Fibroblast of villous mesenchyme (primary cell): ENCODE results near the gene FAM168B. TPM values are rescaled to one million over a fixed set of nuclear protein-coding genes. Genes with fewer than 3 reads are reported as not detected.

Experiments
- DNase-seq: peaks from one replicate; pipeline ENCODE4 v3.0.0-alpha.2; 2010; ENCODE audit warnings: low read depth
- H3K4me3 ChIP-seq: 2 replicates; pipeline ENCODE4 v1.5.1; 2011; ENCODE audit warnings: low read depth, mild to moderate bottlenecking, low read length
- CTCF ChIP-seq: IDR thresholded peaks from 2 replicates; pipeline ENCODE4 v1.5.1; 2012; ENCODE audit warnings: low read depth, mild to moderate bottlenecking, low read length; ENCODE audit not compliant: insufficient read depth
- total RNA-seq: library from RNA; depleted of rRNA; stranded (reverse); fragments of >200 nt; gene quantifications from 2 replicates; pipeline ENCODE4 v1.2.3, GENCODE V29; 2012

FAM168B gene
- total RNA-seq, 1 donor, result 91.5 TPM

GRCh38 chr2:131005216-131005935 is 87.9 kb downstream of the FAM168B start:
- no peak for DNase-seq
- no peak for TF ChIP-seq CTCF
- H3K4me3 ChIP-seq, result no peak overlapping the region

DNA sequence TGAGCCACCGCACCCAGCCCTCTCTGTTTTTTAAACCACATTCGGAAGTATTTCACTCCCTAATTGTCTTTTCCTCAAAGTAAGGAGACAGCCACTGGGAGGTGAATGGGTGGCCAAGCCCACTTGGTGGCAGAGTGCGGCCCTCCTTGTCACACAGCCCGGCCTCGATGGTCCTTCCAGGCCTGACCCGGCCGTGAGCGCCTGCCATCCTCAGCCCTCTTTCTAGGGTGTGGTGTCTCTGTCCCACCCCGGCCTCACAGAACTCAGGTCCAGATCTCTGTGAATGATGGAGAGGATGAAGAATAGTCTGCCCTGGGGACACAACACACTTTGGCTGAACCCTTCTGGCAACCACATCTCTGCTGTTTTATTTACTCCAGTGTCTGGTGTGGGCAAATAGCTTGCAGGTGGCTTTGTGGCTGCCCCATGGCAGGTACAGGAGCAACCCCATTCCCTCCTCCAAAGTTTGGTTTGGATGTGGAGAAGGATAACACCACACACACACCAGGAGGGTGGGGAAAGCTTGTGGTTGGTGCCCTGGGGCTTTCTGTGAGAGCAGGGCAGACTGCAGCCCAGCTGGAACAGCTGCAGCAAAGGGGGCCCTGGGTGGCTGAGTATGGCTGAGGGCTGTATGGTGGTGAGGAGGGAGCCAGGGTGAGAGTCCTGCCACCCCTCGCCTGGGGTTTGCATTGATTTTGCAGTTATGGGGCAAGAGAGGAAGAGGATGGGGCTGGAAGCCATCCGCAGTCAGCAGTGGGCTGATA is 88.6 kb downstream of the FAM168B start:
- DNase-seq, result no peak
- no peak for TF ChIP-seq CTCF
- H3K4me3 ChIP-seq, result no peak overlapping the region

GRCh38 chr2:130998561-130998960 is 94.7 kb downstream of the FAM168B start:
- no peak for DNase-seq
- TF ChIP-seq CTCF, result no peak
- no peak overlapping the region for H3K4me3 ChIP-seq

Other genes with a start within 250 kb of the FAM168B start
- gene PLEKHB2, start 11.9 kb upstream of the FAM168B start, total RNA-seq, result 98.2 and 167 TPM in 2 replicates
- gene POTEE, start 116.1 kb upstream of the FAM168B start, total RNA-seq, result 0.32 TPM in 1 of 2 replicates, not detected in the other